ENCODE measurements around the gene MEX3A. TPM values are rescaled to one million over a fixed set of nuclear protein-coding genes. Genes with fewer than 3 reads are reported as not detected.
A peak's percentile ranks its signal among the peaks of the same experiment; 100 is the strongest.
"Not testable (repeated sequence)": the region's sequence is repeated elsewhere in the genome, so short reads cannot be mapped to it uniquely, and the experiment has no call there.

MEX3A gene
- total RNA-seq, 2 experiments from 2014 or later = 0.48 to 0.79 TPM

GRCh38 chr1:156124557-156125483 is 42.6 kb upstream of the MEX3A start:
- Mint-ChIP-seq H3K4me3 (peak overlapping the region; percentile 29), H3K36me3 (ENCODE audit: low read depth) (peaks cover 14% of the 10 kb centered on the region), H3K9me3 (ENCODE audit: low read depth) (no peaks in the 10 kb centered on the region), H3K27me3 (no peaks in the 10 kb centered on the region), H3K4me1 (peaks cover 80% of the 10 kb centered on the region), H3K27ac (peak overlapping the region; percentile 14)
- ATAC-seq (peak; percentile 14), DNase-seq (peak; percentile 53)
- intact Hi-C loops (cut with DNase I, micrococcal nuclease) = no loop called here
- ChIA-PET CTCF (interaction anchor here (0.6 to 29.1 kb wide), 4 partner anchors 9 to 371 kb away, joined by 3 to 929 read pairs (median 26); partner anchors contain the start of genes LMNA and MEX3A), POLR2A (interaction anchor here (1.4 to 2.7 kb wide), 2 partner anchors 11 to 27 kb away, joined by 6 to 24 read pairs; partner anchors contain the start of gene LMNA)

DNA sequence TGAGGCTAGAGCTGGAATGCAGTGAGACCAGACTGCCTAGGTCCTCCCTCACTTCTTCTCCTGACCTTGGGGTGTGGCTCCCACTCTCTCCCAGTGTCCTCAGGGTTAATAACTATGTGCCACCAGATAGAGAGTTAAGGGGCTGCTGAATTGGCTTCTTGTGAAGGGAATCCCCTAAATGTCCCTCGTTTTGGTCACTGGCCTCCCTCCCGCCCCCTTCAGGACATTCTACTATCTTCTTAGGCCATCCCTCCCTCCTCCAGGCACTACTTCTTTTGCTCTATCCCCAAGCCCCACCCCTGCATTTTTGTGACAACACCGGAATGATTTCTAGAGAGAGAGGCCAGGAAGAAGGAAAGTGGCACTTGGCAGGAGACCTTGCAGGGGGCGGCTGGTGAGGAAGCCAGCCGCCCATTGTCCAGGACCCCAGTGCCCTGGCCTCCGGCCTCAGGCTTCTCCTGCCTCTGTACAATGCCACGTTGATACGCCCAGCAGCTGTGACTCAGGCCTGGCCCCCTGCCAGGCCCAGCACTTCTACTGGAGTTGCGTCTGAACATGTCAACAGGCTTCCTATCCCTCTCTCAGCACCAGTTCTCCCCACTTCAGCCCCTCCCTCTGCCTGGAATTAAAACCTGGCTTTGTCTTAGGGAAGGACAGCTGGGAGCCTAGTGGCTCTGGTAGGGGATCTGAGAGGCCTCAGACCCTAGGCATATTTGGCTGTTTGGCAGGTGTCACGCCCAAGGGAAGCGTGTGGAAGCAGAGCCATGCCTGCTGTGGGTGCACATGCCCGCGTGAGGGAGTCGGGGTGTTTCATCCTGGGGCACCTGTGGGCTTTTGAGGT is 41.3 kb upstream of the MEX3A start:
- POLR2A ChIA-PET = interaction anchor here (1.2 to 1.6 kb wide), 2 partner anchors 9 to 16 kb away, joined by 3 to 4 read pairs; partner anchors contain the start of gene LMNA
- peak; percentile 87 for DNase-seq
- H3K4me3 Mint-ChIP-seq = peak overlapping the region; percentile 8

DNA sequence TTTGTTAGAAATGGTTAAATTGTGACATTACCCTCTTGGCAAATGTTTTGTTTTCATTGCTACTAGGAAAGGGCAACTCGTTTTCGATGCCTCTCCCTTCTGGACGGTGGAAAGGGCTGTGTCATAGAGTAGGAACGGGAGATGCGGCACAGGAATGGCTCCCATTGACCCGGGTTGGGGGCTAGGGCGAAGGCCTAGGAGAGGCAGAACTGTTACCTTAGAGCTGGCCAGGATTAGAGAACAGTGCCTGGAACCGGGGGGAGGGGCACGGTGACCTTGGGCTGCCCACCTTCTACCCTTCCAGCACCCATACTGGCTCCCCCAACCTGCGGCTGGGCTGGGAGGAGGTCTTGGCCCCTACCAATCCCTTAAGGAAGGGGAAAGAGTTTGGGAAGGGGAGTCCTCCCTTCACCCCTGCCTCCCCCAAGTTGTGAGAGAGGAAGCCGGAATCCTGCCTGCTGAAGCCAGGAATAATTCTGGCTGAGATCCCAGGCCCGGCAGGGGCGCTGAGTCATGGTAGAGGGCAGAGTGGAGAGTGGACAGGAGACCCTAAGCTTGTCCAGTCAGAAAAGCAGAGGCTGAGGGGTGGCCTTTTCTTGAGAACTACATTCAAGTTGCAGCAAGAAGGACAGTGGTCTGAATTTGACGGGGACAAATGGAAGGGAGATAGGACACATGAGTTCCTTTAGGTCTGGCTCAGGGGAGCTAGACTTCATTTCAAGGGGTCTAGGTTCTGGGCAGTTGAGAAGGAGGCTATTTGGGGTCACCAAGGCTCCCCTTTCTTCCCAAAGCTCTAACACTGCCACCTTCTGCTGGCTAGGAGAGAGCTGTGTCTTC is 40.5 kb upstream of the MEX3A start:
- ATAC-seq = no peak
- DNase-seq = no peak
- peaks cover 13% of the 10 kb centered on the region for H3K36me3 Mint-ChIP-seq (ENCODE audit: low read depth)
- H3K9me3 Mint-ChIP-seq (ENCODE audit: low read depth) = no peaks in the 10 kb centered on the region
- ChIA-PET POLR2A (interaction anchor here (1.2 to 1.6 kb wide), 2 partner anchors 8 to 15 kb away, joined by 3 to 4 read pairs; partner anchors contain the start of gene LMNA), CTCF (interaction anchor here (0.6 to 29.1 kb wide), 4 partner anchors 10 to 119 kb away, joined by 4 to 929 read pairs (median 4); partner anchors contain the start of gene MEX3A)
- peaks cover 65% of the 10 kb centered on the region for H3K4me1 Mint-ChIP-seq
- intact Hi-C loops (cut with DNase I, micrococcal nuclease) = loop anchor here in 1 of 2 experiments (1.0 kb wide), 1 partner anchor 7 kb away; no protein-coding TSS in a partner anchor
- peaks cover 2% of the 10 kb centered on the region for H3K27me3 Mint-ChIP-seq
- H3K27ac Mint-ChIP-seq = peak overlapping the region; percentile 77
- peak overlapping the region; percentile 8 for H3K4me3 Mint-ChIP-seq

More for the DNA sequence above, 41.3 kb upstream of the MEX3A start:
- CTCF ChIA-PET = interaction anchor here (0.5 to 29.1 kb wide), 4 partner anchors 11 to 230 kb away, joined by 3 to 929 read pairs (median 4); partner anchors contain the start of gene MEX3A
- Mint-ChIP-seq H3K36me3 (ENCODE audit: low read depth) (peaks cover 13% of the 10 kb centered on the region), H3K27ac (peak overlapping the region; percentile 77), H3K9me3 (ENCODE audit: low read depth) (no peaks in the 10 kb centered on the region), H3K27me3 (no peaks in the 10 kb centered on the region), H3K4me1 (peaks cover 70% of the 10 kb centered on the region)
- intact Hi-C loops (cut with DNase I, micrococcal nuclease) = loop anchor here in 1 of 2 experiments (1.0 kb wide), 1 partner anchor 8 kb away; no protein-coding TSS in a partner anchor
- peak; percentile 27 for ATAC-seq

DNA sequence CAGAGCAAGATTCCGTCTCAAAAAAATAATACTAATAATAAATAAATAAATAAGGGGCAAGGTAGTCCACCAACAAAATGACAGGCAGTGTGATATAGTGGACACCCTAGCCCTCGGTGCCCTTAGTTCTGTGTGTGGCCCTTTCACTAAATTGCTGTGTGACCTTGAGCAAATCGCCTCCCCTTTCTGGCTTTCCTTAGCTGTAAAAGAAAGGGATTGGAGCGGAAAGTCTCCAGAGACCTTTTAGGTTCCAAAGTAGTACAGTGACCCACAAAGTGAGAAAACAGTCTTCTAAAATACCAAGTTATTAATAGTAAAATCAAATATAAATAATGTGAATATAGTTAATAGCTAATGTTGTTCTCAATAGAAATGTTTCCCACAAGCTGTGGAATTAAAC is 39.8 kb upstream of the MEX3A start:
- CTCF ChIA-PET = interaction anchor here (1.2 to 29.1 kb wide), 4 partner anchors 9 to 103 kb away, joined by 4 to 929 read pairs (median 4); partner anchors contain the start of gene MEX3A
- Mint-ChIP-seq H3K36me3 (ENCODE audit: low read depth) (peaks cover 13% of the 10 kb centered on the region), H3K4me1 (peaks cover 59% of the 10 kb centered on the region), H3K4me3 (peak overlapping the region; percentile 8), H3K9me3 (ENCODE audit: low read depth) (no peaks in the 10 kb centered on the region), H3K27me3 (peaks cover 2% of the 10 kb centered on the region), H3K27ac (no peak overlapping the region)
- POLR2A ChIA-PET = no interaction called here
- no peak for ATAC-seq
- intact Hi-C loops (cut with DNase I, micrococcal nuclease) = no loop called here
- no peak for DNase-seq

- peaks cover 5% of the 10 kb centered on the region for H3K27me3 Mint-ChIP-seq
Measured at GRCh38 chr1:156121457-156121856, 39.2 kb upstream of the MEX3A start.

DNA sequence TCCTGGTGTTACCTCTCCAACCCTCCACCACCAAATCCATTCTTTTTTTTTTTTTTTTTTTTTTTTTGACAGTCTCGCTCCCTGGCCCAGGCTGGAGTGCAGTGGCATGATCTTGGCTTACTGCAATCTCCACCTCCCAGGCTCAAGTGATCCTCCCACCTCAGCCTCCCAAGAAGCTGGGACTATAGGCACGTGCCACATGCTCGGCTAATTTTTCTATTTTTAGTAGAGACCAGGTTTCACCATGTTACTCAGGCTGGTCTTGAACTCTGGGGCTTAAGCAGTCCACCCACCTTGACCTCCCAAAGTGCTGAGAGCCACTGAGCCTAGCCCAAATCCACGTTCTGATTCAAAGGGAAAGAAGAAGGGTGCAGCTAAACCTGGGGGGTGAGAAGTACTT is 38.7 kb upstream of the MEX3A start:
- H3K4me3 Mint-ChIP-seq, H3K27me3 Mint-ChIP-seq: not testable (repeated sequence)
- POLR2A ChIA-PET = interaction anchor here (0.6 kb wide), 1 partner anchor 819 kb away, joined by 4 read pairs; no protein-coding TSS in a partner anchor

More at GRCh38 chr1:156121457-156121856, 39.2 kb upstream of the MEX3A start:
- H3K27ac Mint-ChIP-seq = no peak overlapping the region
- peaks cover 56% of the 10 kb centered on the region for H3K4me1 Mint-ChIP-seq
- ATAC-seq = no peak
- H3K36me3 Mint-ChIP-seq (ENCODE audit: low read depth) = peaks cover 16% of the 10 kb centered on the region
- CTCF ChIA-PET = interaction anchor here (1.8 to 29.1 kb wide), 2 partner anchors 26 to 103 kb away, joined by 5 to 929 read pairs; partner anchors contain the start of gene MEX3A
- H3K4me3 Mint-ChIP-seq = no peak overlapping the region
- intact Hi-C loops (cut with DNase I, micrococcal nuclease) = no loop called here
- POLR2A ChIA-PET = interaction anchor here (0.6 kb wide), 2 partner anchors 26 to 820 kb away, joined by 4 to 5 read pairs; no protein-coding TSS in a partner anchor
- H3K9me3 Mint-ChIP-seq (ENCODE audit: low read depth) = no peaks in the 10 kb centered on the region
- DNase-seq = no peak

DNA sequence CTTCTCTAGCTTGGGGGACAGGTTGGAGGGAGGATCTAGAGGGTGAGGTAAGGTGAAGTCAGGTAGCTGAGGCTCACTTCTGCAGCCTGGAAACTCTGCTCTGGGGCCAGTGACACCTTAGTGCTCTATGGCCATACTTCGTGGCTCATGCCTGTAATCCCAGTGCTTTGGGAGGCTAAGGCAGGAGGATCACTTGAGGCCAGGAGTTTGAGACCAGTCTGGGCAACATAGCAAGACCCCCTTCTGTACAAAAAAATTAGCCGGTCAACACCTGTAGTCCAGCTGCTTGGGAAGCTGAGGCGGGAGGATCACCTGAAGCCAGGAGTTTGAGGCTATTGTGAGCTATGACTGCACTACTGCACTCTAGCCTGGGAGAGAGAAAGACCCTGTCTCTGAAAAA is 38.1 kb upstream of the MEX3A start:
- Mint-ChIP-seq H3K9me3 (ENCODE audit: low read depth) (no peaks in the 10 kb centered on the region), H3K27ac (no peak overlapping the region), H3K27me3 (peaks cover 10% of the 10 kb centered on the region), H3K36me3 (ENCODE audit: low read depth) (peaks cover 21% of the 10 kb centered on the region), H3K4me3 (peak overlapping the region; percentile 43), H3K4me1 (peaks cover 51% of the 10 kb centered on the region)
- POLR2A ChIA-PET = no interaction called here
- no peak for ATAC-seq
- DNase-seq = no peak
- CTCF ChIA-PET = interaction anchor here (0.6 to 29.1 kb wide), 4 partner anchors 9 to 104 kb away, joined by 3 to 929 read pairs (median 5); partner anchors contain the start of gene MEX3A
- intact Hi-C loops (cut with DNase I, micrococcal nuclease) = no loop called here

More for the DNA sequence above, 38.7 kb upstream of the MEX3A start:
- H3K27ac Mint-ChIP-seq; H3K9me3 Mint-ChIP-seq (ENCODE audit: low read depth); DNase-seq; ATAC-seq; intact Hi-C loops (cut with DNase I, micrococcal nuclease): not testable (repeated sequence)
- H3K4me1 Mint-ChIP-seq = peaks cover 55% of the 10 kb centered on the region
- H3K36me3 Mint-ChIP-seq (ENCODE audit: low read depth) = peaks cover 21% of the 10 kb centered on the region
- CTCF ChIA-PET = interaction anchor here (1.1 to 29.1 kb wide), 3 partner anchors 10 to 104 kb away, joined by 5 to 929 read pairs (median 5); partner anchors contain the start of gene MEX3A

GRCh38 chr1:156119503-156120209 is 37.4 kb upstream of the MEX3A start:
- H3K9me3 Mint-ChIP-seq (ENCODE audit: low read depth) = no peaks in the 10 kb centered on the region
- intact Hi-C loops (cut with DNase I, micrococcal nuclease) = no loop called here
- ChIA-PET POLR2A (interaction anchor here (1.2 to 1.6 kb wide), 2 partner anchors 7 to 23 kb away, joined by 8 to 10 read pairs; no protein-coding TSS in a partner anchor), CTCF (interaction anchor here (0.5 to 29.1 kb wide), 4 partner anchors 24 to 1486 kb away, joined by 3 to 929 read pairs (median 3); partner anchors contain the start of gene MEX3A)
- DNase-seq = peak; percentile 40
- H3K4me3 Mint-ChIP-seq = peak overlapping the region; percentile 43
- peaks cover 21% of the 10 kb centered on the region for H3K36me3 Mint-ChIP-seq (ENCODE audit: low read depth)
- H3K4me1 Mint-ChIP-seq = peaks cover 44% of the 10 kb centered on the region
- peaks cover 12% of the 10 kb centered on the region for H3K27me3 Mint-ChIP-seq
- H3K27ac Mint-ChIP-seq = no peak overlapping the region
- ATAC-seq = peak; percentile 11

- peak overlapping the region; percentile 55 for H3K4me3 Mint-ChIP-seq
- POLR2A ChIA-PET = interaction anchor here (0.6 to 1.6 kb wide), 4 partner anchors 9 to 36 kb away, joined by 3 to 10 read pairs (median 7); no protein-coding TSS in a partner anchor
Measured at GRCh38 chr1:156118177-156118868, 36.1 kb upstream of the MEX3A start.

More at GRCh38 chr1:156118177-156118868, 36.1 kb upstream of the MEX3A start:
- Mint-ChIP-seq H3K4me1 (peaks cover 41% of the 10 kb centered on the region), H3K9me3 (ENCODE audit: low read depth) (no peaks in the 10 kb centered on the region), H3K27me3 (peaks cover 15% of the 10 kb centered on the region), H3K27ac (no peak overlapping the region), H3K36me3 (ENCODE audit: low read depth) (peaks cover 21% of the 10 kb centered on the region)
- CTCF ChIA-PET = interaction anchor here (0.6 to 29.1 kb wide), 7 partner anchors 10 to 411 kb away, joined by 3 to 929 read pairs (median 3); partner anchors contain the start of gene MEX3A
- intact Hi-C loops (cut with DNase I, micrococcal nuclease) = no loop called here
- ATAC-seq = no peak
- no peak for DNase-seq

Measured in activated CD4-positive, alpha-beta T cell treated with anti-CD3 and anti-CD28 coated beads for 36 hours (primary cell).